Mucosa of descending colon (tissue), 3 donors: ENCODE results near the gene PLA2G2D. TPM values are rescaled to one million over a fixed set of nuclear protein-coding genes. Genes with fewer than 3 reads are reported as not detected.

Source experiments
- ATAC-seq: fragments of 200-7000 bp; cut with Tn5 transposase; one replicate; pipeline ENCODE4 v1.9.1; 2020; ENCODE audit warnings: mild to moderate bottlenecking, moderate library complexity
- DNase-seq, 3 donors: peaks; one replicate each; pipeline ENCODE4 v3.0.0-alpha.2; 2020
- H3K36me3 ChIP-seq: fragments of 200-600 bp; one replicate; pipeline ENCODE4 v1.8.0; 2021; ENCODE audit warnings: low read depth, mild to moderate bottlenecking
- H3K4me1 ChIP-seq: fragments of 200-600 bp; one replicate; pipeline ENCODE4 v1.8.0; 2021; ENCODE audit warnings: low read depth, mild to moderate bottlenecking
- H3K4me3 ChIP-seq: fragments of 200-600 bp; one replicate; pipeline ENCODE4 v1.8.0; 2021; ENCODE audit warnings: mild to moderate bottlenecking
- H3K9me3 ChIP-seq: fragments of 200-600 bp; one replicate; pipeline ENCODE4 v1.8.0; 2021; ENCODE audit warnings: mild to moderate bottlenecking
- intact Hi-C, 2 donors: fragments of 100-400 bp; cut with DNase I in 1 of 2; cut with micrococcal nuclease in 1 of 2; formaldehyde crosslinking; loops; one replicate each; pipeline versions ENCODE4 v1.11.0 to v1.11.1; 2022; cut with DNase I, micrococcal nuclease
- total RNA-seq, 3 donors: library from RNA; stranded (reverse); fragmentation: NEBNext Ultra II Directional in 2 of 3; extraction: Animal tissue kit (Norgen Biotek cat#: 25700) in 2 of 3; gene quantifications; one replicate each; pipeline versions ENCODE4 v1.2.1 to v1.2.4, GENCODE V29; 2021 to 2023
- TF ChIP-seq, protein P1 (sequence below): fragments of 200-600 bp; IDR thresholded peaks from one replicate; pipeline ENCODE4 v1.8.0; 2022; ENCODE audit warnings: antibody characterized with exemption, mild to moderate bottlenecking
- donor health status: DM: no; HTN: no; CAD: no; lungs with moderate emphysema.
- donor health status: DM: no; HTN: no; CAD: no.
- donor health status: DM: no; HTN: yes; CAD: no.

The PLA2G2D gene
- total RNA-seq, 3 donors from 2014 or later, result 0.22 TPM; not detected in 2

DNA sequence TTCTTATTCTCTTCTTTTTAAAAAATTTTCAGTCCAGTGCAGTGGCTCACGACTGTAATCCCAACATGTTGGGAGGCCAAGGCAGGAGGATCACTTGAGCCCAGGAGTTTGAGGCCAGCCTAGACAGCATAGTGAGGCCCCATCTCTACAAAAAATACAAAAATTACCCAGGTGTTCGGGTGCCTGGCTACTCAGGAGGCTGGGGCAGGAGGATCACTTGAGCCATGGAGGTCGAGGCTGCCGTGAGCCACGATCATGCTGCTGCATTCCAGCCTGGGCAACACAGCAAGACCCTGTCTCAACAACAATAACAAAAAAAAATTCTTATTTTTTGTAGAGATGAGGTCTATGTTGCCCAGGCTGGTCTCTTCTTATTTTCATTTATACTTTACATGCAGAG is 7.9 kb downstream of the PLA2G2D start:
- TF ChIP-seq, protein P1, sequence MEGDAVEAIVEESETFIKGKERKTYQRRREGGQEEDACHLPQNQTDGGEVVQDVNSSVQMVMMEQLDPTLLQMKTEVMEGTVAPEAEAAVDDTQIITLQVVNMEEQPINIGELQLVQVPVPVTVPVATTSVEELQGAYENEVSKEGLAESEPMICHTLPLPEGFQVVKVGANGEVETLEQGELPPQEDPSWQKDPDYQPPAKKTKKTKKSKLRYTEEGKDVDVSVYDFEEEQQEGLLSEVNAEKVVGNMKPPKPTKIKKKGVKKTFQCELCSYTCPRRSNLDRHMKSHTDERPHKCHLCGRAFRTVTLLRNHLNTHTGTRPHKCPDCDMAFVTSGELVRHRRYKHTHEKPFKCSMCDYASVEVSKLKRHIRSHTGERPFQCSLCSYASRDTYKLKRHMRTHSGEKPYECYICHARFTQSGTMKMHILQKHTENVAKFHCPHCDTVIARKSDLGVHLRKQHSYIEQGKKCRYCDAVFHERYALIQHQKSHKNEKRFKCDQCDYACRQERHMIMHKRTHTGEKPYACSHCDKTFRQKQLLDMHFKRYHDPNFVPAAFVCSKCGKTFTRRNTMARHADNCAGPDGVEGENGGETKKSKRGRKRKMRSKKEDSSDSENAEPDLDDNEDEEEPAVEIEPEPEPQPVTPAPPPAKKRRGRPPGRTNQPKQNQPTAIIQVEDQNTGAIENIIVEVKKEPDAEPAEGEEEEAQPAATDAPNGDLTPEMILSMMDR, result no peak
- DNase-seq, result no peak
- Histone ChIP-seq H3K4me3 (no peak overlapping the region), H3K36me3 (no peaks in the 10 kb centered on the region), H3K4me1 (no peaks in the 10 kb centered on the region), H3K9me3 (no peaks in the 10 kb centered on the region)
- no peak for ATAC-seq
- intact Hi-C loops, result no loop called here

DNA sequence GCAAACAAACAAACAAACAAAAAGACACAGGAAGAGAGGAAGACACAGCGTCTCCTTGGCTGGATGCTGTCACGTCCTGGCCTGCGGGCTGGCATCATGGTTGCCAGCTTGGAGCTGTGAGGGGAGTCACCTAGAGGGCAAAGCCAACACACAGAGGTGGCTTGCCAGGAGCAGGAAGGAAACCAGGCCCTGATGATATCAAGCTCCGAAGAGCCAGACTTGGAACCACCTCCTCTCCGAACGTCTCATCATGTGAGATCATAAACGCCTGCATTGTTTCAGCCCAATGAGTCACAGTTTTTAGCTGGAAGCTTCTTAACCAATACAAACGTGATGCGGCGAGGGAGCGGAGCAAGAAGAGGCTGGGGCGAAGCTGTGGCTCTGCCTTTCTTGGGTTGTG is 8.7 kb downstream of the PLA2G2D start:
- no peaks in the 10 kb centered on the region for H3K9me3 ChIP-seq
- H3K36me3 ChIP-seq, result no peaks in the 10 kb centered on the region
- intact Hi-C loops, result no loop called here
- ATAC-seq, result no peak
- DNase-seq, result no peak
- no peak overlapping the region for H3K4me3 ChIP-seq
- TF ChIP-seq, protein P1, result no peak
- H3K4me1 ChIP-seq, result no peaks in the 10 kb centered on the region

DNA sequence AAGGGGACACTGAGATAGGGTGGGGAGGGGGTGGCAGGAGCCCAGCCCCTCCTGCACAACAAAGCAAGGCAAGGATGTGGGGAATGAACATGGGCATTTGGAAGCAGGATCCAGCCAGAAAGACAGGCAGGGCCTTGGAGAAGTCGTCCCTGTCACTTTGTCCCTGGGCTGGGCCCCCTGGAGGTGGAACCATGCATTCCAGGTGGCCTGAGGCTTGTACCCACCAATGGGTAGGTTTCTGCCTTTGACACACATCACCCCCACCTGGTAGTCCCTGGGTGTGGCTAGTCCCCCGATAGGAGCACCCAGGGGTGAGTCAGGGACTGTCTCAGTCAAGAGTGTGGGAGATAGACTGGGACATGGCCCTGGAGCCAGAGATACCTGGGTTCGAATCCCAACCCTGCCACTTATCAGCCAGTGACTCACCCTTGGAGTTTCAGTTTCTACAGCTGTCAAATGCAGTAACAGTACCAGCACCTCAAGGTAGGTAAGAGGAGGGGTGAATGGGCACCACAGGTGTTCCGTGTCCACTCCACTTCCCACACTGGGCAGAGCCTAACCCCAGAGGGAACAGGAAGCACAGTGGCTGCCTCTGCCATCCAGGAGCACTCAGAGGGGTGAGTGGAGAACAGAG is 10.0 kb downstream of the PLA2G2D start:
- intact Hi-C loops, result no loop called here
- TF ChIP-seq, protein P1, result no peak
- no peak for DNase-seq
- Histone ChIP-seq H3K4me1 (no peaks in the 10 kb centered on the region), H3K36me3 (no peaks in the 10 kb centered on the region), H3K9me3 (no peaks in the 10 kb centered on the region), H3K4me3 (no peak overlapping the region)
- ATAC-seq, result peak; percentile 44

DNA sequence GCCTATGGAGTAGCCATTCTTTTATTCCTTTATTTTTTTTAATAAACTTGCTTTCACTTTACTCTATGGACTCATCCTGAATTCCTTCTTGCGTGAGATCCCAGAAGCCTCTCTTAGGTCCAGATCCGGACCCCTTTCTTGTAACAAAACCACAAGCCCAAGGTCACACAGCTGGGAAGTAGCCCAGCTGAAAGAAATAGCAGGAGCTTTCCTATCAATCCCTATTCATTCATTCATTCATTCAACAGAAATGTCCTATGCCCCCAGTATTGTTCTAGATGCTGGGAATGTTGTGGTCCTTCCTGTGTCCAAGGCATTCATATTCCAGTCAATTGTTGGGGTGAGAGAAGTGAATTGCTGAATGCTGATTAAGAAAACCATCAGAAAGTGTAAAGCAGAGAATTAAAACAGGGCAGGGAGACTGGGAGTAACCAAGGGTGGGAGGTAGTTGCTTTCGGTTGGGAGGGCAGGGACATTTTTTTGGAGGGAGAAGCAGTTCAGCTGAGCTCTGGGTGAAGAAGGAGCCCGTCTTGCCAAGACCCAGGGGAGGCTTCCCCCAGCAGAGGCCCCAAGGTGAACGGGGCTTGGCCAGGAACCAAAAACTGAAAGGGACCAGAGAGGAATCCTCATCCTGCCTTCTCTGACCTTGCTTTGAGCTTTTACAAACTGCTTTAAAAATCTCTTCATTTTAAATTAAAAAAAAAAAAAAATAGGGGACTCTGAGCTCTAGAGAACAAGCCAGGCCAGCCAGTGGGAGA is 10.8 kb downstream of the PLA2G2D start:
- H3K9me3 ChIP-seq, result no peaks in the 10 kb centered on the region
- no peak for DNase-seq
- no peaks in the 10 kb centered on the region for H3K36me3 ChIP-seq
- no peak for ATAC-seq
- TF ChIP-seq, protein P1, result no peak
- no peak overlapping the region for H3K4me3 ChIP-seq
- no peaks in the 10 kb centered on the region for H3K4me1 ChIP-seq
- intact Hi-C loops, result no loop called here

DNA sequence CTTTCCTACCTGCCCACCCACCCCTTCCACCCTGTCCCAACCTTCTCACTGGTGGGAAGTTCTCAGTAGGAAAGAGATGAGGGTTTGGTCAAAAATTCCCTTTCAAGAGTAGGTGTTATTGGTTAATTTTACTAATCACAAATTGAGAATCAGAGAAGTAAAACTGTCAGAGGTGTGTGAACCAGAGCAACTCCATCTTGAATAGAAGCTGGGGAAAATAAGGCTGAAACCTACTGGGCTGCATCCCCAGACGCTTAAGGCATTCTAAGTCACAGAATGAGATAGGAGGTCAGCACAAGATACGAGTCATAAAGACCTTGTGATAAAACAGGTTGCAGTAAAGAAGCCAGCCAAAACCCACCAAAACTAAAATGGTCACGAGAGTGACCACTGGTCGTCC is 11.5 kb downstream of the PLA2G2D start:
- no peak overlapping the region for H3K4me3 ChIP-seq
- DNase-seq (no peak), ATAC-seq (no peak)
- H3K9me3 ChIP-seq, result no peaks in the 10 kb centered on the region
- TF ChIP-seq, protein P1, result no peak
- H3K4me1 ChIP-seq, result no peaks in the 10 kb centered on the region
- no peaks in the 10 kb centered on the region for H3K36me3 ChIP-seq
- intact Hi-C loops, result no loop called here
